GM21529 (cell line): Measurements from ENCODE around the gene CSRP1.

Source experiments
- ATAC-seq: cut with Tn5 transposase; IDR thresholded peaks from one replicate; pipeline ENCODE4 v1.9.1; 2021; ENCODE audit not compliant: unreplicated experiment

The CSRP1 gene

GRCh38 chr1:201456499-201457309, 50.2 kb downstream of the CSRP1 start:
- ATAC-seq = no peak

DNA sequence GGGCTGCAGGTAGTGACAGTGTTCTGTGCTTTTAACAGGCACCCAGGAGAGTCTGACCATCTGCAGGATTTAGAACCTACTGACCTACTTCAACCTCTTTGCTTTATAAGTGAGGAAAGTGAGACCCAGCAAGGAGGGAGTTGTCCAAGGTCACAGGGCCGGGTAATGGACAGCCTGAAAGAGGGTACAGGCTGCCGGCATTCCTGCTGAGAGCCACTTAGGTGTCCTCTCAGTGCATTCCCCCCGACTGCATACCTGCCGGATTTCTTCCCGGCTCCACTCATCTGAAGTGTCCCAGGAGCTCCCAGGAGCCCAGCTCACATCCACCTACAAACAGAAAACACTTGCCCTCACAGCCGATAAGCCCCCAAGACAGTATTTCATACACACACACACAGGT, 51.8 kb downstream of the CSRP1 start:
- no peak for ATAC-seq

GRCh38 chr1:201454608-201455007, 52.3 kb downstream of the CSRP1 start:
- ATAC-seq = no peak

GRCh38 chr1:201452866-201453265, 54.1 kb downstream of the CSRP1 start:
- no peak for ATAC-seq

DNA sequence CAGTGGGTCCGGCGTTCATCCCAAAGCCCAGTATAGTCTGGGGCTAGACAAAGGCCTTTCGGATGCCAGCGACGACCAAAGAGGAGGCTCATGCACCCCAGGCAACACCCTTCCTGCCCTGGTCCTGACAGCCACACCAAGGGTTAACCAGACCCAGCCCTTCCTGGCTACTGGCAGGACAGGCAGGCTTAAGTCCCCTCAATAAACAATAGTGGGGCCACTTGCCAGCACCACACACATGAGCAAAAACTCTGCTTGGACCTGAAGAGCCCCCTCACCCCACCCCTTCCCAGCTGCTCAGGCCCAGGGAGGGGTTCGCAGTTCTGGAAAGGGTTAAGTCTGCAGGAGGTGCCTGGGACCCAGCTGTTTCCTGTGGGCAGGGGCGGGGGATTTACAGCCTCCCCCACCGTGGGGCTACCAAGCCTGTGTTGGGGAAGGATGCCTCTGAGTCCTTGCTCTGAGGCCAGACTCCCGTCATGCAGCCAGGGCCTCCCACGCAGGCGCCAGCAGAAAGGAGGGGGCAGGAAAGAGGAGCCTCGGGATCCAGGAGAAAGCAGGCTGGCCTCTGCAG, 56.1 kb downstream of the CSRP1 start:
- ATAC-seq = no peak

GRCh38 chr1:201448990-201449389, 57.9 kb downstream of the CSRP1 start:
- no peak for ATAC-seq

DNA sequence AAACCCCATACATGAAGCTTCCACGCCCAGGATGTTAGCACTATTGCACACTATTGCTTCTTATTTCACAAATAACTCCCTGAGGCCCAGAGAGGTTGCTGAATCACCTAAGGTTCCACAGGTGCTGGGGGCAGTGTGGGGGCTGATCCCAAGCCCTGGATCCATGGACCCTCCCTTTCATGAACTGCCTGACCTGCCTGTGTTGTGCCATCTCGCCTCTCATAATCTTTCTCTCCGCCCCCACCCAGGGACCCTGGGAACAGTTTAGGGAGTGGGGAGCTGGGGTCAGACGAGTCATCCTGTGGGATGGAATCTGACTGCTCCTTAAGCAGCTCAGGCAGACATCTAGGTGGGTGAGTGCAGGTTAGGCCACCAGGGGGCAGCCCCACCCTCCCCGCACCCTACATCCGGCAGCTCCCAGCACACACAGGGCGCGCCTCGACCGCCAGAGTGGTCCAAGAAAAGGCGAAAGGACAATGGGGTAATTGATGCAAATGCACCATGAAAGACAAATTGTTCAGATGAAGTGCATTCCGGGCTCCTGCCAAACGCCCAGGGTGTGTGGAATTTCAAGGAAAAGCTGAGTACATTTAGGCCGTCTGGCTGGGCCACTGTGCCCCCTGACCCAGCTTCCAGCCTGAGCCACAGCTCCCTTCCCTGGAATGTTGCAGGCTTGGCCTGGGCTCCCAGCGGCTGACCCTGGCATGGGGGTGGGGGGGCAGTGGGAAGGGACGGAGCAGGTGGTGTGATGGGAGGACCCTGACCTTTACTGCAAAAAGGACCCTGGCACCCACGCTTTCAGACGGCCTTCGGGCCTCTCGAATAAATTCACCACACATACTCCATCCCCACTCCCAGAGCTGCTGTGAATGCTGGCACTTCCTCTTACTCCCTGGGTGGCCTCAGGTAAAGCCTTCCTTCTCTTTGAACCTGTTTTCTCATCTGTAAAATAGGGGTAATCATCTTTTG, 58.7 kb downstream of the CSRP1 start:
- peak; percentile 88 for ATAC-seq

- ATAC-seq = no peak
Observed at GRCh38 chr1:201445310-201445709, 61.6 kb downstream of the CSRP1 start.

DNA sequence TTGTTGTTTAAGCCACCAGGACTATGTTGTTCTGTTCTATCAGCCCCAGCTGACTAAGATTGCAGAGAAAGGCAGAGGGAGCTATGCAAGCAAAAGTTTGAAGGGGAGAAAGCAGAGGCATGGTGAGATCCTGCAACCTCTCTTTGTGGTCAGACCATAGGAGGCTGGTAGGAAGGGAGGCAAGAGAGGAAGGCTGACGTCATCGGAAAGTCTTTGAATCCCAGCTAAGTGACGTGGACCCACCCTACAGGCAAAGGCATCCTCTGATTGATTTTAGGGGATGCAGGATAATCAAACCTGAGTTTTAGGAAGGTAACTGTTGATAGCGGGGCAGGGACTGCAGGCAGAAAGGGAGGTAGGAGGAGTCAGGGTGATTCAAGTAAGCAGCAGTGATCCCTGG, 62.1 kb downstream of the CSRP1 start:
- no peak for ATAC-seq

- no peak for ATAC-seq
Observed at GRCh38 chr1:201443747-201444146, 63.2 kb downstream of the CSRP1 start.

GRCh38 chr1:201436969-201437368, 70.0 kb downstream of the CSRP1 start:
- ATAC-seq = no peak

DNA sequence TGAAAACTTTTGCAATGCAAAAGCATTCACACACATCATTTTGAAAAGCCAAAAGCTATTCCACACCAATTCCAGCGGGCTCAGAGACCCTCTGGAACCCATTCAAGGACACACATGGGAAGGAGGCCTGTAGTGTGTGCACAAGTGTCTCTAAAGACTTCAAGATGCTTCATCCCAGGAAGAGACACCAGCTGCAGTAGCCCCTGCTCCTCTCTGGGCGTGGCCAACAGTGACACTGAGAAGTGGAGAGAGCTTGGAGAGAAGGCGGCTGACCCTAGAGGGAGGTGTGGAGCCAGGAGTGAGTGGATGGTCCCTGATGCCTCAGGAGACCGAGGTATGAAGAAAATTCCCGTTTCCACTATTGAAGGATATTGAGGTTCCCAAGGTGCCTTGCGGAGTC, 70.5 kb downstream of the CSRP1 start:
- no peak for ATAC-seq

- ATAC-seq = no peak
Observed at GRCh38 chr1:201434266-201434665, 72.7 kb downstream of the CSRP1 start.

- ATAC-seq = no peak
Observed at GRCh38 chr1:201433609-201434008, 73.3 kb downstream of the CSRP1 start.
